Osteocyte (in vitro differentiated cells): ENCODE data around the gene PAK5. TPM values are rescaled to one million over a fixed set of nuclear protein-coding genes. Genes with fewer than 3 reads are reported as not detected.

Source experiments
- DNase-seq: peaks from one replicate; pipeline ENCODE4 v3.0.0; 2021; ENCODE audit warnings: mixed read lengths; ENCODE audit not compliant: unreplicated experiment; ENCODE audit errors: extremely low spot score
- H3K27ac Mint-ChIP-seq: one replicate; pipeline ENCODE4 v1.8.0; 2021; ENCODE audit warnings: mild to moderate bottlenecking, mixed read lengths; ENCODE audit not compliant: unreplicated experiment
- H3K27me3 Mint-ChIP-seq: one replicate; pipeline ENCODE4 v1.8.0; 2021; ENCODE audit warnings: mixed read lengths; ENCODE audit not compliant: unreplicated experiment
- H3K36me3 Mint-ChIP-seq: one replicate; pipeline ENCODE4 v1.8.0; 2021; ENCODE audit warnings: mixed read lengths; ENCODE audit not compliant: unreplicated experiment
- H3K4me1 Mint-ChIP-seq: one replicate; pipeline ENCODE4 v1.8.0; 2021; ENCODE audit warnings: mixed read lengths; ENCODE audit not compliant: unreplicated experiment
- H3K4me3 Mint-ChIP-seq: one replicate; pipeline ENCODE4 v1.8.0; 2021; ENCODE audit warnings: mild to moderate bottlenecking, moderate library complexity, mixed read lengths; ENCODE audit not compliant: unreplicated experiment
- H3K9me3 Mint-ChIP-seq: one replicate; pipeline ENCODE4 v1.8.0; 2021; ENCODE audit warnings: mixed read lengths; ENCODE audit not compliant: unreplicated experiment
- total RNA-seq: library from RNA; stranded (reverse); gene quantifications from 2 replicates; pipeline ENCODE4 v1.2.1, GENCODE V29; 2021
- TF ChIP-seq, protein P1 (sequence below): fragments of 200-600 bp; sonication (generic); IDR thresholded peaks from 2 replicates; pipeline ENCODE4 v1.5.0; 2021; ENCODE audit warnings: antibody characterized with exemption, mild to moderate bottlenecking, moderate library complexity

The PAK5 gene
- total RNA-seq, 1 donor from 2014 or later: not detected

DNA sequence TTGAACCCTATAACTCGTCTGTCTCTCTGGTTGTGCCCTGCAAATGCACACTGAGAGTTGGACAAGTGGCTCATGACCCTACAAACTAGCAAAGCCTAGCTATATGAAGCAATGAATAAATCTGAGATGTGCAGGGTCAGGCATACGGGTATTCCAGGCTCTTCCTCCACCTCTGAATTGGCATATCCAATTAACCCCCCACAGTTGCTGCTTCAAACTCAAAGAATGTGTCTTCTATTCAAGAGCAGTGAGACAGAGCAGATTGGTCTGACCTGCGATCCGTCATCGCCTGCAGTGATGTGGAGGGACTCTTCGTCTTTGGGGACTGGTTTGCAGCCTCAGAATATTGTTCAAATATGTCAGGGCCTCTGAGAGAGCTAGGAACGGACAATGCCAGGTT is 264.7 kb downstream of the PAK5 start:
- Mint-ChIP-seq H3K27me3 (peaks cover 54% of the 10 kb centered on the region), H3K9me3 (no peaks in the 10 kb centered on the region)

DNA sequence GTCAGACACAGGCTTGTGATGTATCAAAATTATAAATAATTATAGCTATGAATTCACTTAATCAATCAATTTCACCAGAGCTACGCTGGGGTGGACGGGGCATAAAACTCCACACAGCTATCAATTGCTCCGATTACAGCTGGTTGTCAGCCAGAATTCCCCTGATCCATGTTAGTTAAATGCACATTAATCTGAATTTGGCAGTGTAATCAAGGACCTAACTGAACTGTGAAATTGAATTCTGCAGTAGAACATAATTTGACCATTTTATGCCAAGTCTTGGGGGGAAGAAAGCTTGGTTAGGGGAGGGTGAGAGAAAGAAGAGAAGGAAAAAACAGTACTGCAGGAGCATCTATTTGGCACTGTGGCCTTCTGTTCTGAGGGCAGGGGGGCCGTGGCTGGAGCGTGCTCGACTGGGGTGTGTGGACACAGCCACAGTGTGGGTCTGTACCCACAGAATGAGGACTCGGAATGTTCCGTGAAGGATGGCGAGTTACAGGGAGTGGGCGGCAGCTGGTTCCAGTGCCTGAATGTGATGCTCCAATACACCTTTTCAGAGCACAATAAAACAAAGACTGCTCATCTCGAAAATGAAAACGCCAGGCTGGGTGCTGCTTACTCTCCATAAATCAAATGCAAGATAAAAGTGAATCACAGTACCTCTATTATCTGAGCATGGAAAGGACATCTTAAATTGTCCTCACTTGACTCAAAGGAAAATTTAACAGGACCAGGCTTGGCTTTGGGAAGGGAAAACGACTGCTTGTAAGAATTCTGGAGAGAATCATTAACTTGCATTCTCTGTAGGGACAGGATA is 265.3 kb downstream of the PAK5 start:
- TF ChIP-seq, protein P1, sequence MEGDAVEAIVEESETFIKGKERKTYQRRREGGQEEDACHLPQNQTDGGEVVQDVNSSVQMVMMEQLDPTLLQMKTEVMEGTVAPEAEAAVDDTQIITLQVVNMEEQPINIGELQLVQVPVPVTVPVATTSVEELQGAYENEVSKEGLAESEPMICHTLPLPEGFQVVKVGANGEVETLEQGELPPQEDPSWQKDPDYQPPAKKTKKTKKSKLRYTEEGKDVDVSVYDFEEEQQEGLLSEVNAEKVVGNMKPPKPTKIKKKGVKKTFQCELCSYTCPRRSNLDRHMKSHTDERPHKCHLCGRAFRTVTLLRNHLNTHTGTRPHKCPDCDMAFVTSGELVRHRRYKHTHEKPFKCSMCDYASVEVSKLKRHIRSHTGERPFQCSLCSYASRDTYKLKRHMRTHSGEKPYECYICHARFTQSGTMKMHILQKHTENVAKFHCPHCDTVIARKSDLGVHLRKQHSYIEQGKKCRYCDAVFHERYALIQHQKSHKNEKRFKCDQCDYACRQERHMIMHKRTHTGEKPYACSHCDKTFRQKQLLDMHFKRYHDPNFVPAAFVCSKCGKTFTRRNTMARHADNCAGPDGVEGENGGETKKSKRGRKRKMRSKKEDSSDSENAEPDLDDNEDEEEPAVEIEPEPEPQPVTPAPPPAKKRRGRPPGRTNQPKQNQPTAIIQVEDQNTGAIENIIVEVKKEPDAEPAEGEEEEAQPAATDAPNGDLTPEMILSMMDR: no peak
- no peaks in the 10 kb centered on the region for H3K4me1 Mint-ChIP-seq
- H3K9me3 Mint-ChIP-seq: no peaks in the 10 kb centered on the region
- DNase-seq: no peak
- no peak overlapping the region for H3K27ac Mint-ChIP-seq
- H3K4me3 Mint-ChIP-seq: no peak overlapping the region
- H3K27me3 Mint-ChIP-seq: peaks cover 57% of the 10 kb centered on the region
- no peaks in the 10 kb centered on the region for H3K36me3 Mint-ChIP-seq

More for the DNA sequence above, 264.7 kb downstream of the PAK5 start:
- H3K4me1 Mint-ChIP-seq: no peaks in the 10 kb centered on the region
- H3K27ac Mint-ChIP-seq: no peak overlapping the region
- TF ChIP-seq, protein P1: no peak
- DNase-seq: no peak
- H3K4me3 Mint-ChIP-seq: no peak overlapping the region
- no peaks in the 10 kb centered on the region for H3K36me3 Mint-ChIP-seq

DNA sequence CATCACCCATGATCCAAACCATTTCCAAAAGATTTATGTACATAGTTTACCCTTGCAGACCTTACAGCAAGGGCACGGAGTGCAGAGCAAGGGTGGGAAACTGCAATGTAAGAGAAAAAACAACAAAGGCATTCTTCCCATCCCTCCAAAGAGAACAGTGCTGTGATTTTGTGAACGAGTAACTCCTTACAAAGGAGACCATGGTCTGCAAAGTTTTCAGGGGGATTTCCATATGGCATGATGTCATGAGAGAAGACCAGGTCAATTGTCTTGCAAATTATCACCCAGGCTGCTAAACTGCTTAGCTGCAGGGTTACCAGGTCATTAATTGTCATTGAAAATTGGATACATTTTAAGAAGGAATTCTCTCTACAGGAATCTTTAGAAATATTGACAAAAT is 266.2 kb downstream of the PAK5 start:
- no peak overlapping the region for H3K4me3 Mint-ChIP-seq
- H3K27me3 Mint-ChIP-seq: peaks cover 63% of the 10 kb centered on the region
- DNase-seq: no peak
- no peak overlapping the region for H3K27ac Mint-ChIP-seq
- TF ChIP-seq, protein P1: no peak
- H3K9me3 Mint-ChIP-seq: no peaks in the 10 kb centered on the region
- H3K4me1 Mint-ChIP-seq: no peaks in the 10 kb centered on the region
- no peaks in the 10 kb centered on the region for H3K36me3 Mint-ChIP-seq

DNA sequence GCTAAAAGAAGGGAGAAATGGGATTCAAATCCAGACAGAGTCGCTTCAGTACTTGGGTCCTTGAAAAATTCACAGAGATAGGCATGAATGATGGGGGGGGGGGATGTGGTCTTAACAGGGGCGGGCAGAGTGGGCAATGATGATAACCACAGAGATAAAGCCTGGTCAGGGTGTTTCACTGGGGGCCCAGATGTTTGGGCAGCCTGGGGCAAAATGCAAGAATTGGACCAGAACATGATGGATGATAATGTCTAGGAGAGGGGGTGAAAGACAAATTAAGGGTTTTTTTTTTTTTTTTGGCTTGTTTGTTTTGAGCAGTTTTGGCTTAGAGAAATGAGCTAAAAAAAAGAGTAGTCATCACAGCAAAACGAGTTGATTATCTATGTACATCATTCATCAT is 267.1 kb downstream of the PAK5 start:
- DNase-seq: no peak
- Mint-ChIP-seq H3K36me3 (no peaks in the 10 kb centered on the region), H3K4me1 (no peaks in the 10 kb centered on the region), H3K27me3 (peaks cover 62% of the 10 kb centered on the region), H3K9me3 (no peaks in the 10 kb centered on the region), H3K27ac (no peak overlapping the region), H3K4me3 (no peak overlapping the region)
- TF ChIP-seq, protein P1: no peak

DNA sequence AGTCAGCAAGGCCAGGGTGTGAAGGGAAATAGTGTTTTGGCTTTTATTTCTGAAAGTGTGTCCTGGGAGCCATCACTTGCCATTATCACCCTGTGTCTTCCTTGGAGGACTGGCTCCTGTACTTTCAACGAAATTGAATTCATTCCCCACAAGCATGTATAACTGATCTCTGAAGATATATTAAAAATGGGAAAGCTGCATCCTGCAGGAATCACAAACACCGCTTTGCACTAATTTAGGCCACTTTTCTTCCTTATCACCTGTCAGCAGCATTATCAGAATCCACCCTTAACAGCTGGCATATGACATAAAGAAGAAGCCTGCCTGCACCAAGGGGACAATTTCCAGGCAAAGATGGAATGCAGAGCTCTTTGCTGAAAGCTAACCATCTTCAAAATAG is 268.3 kb downstream of the PAK5 start:
- peaks cover 73% of the 10 kb centered on the region for H3K27me3 Mint-ChIP-seq
- no peaks in the 10 kb centered on the region for H3K9me3 Mint-ChIP-seq
- DNase-seq: no peak
- H3K36me3 Mint-ChIP-seq: no peaks in the 10 kb centered on the region
- no peaks in the 10 kb centered on the region for H3K4me1 Mint-ChIP-seq
- H3K4me3 Mint-ChIP-seq: no peak overlapping the region
- TF ChIP-seq, protein P1: no peak
- no peak overlapping the region for H3K27ac Mint-ChIP-seq
